Ovary (tissue), 9 donors: Measurements from ENCODE around the gene GPC3. TPM values are rescaled to one million over a fixed set of nuclear protein-coding genes. Genes with fewer than 3 reads are reported as not detected.

Source experiments
- DNase-seq, 5 donors: peaks; one replicate each; pipeline ENCODE4 v3.0.0-alpha.2; 2019 to 2020
- H3K27ac ChIP-seq, 2 donors: fragments of 200-600 bp; one replicate each; pipeline versions ENCODE4 v1.5.1 to v1.8.0; 2019 to 2022
- H3K27me3 ChIP-seq: fragments of 200-600 bp; one replicate; pipeline ENCODE4 v1.8.0; 2022
- H3K36me3 ChIP-seq: fragments of 200-600 bp; sonication (generic); one replicate; pipeline ENCODE4 v1.5.1; 2019
- H3K4me1 ChIP-seq: one replicate; pipeline ENCODE4 v1.8.1; 2013; ENCODE audit warnings: mild to moderate bottlenecking, moderate library complexity; ENCODE audit not compliant: insufficient read depth
- H3K4me3 ChIP-seq: fragments of 200-600 bp; sonication (generic); one replicate; pipeline ENCODE4 v1.5.1; 2017
- H3K9me3 ChIP-seq, 2 donors: fragments of 200-600 bp in 1 of 2; sonication (generic) in 1 of 2; one replicate each; pipeline versions ENCODE4 v1.5.1 to v1.8.1; 2013 to 2019; ENCODE audit warnings: mild to moderate bottlenecking in 1 of 2, moderate library complexity in 1 of 2
- CTCF ChIP-seq, 3 donors: fragments of 450-650 bp in 2 of 3; fragments of 200-600 bp in 1 of 3; IDR thresholded peaks; one replicate each; pipeline versions ENCODE4 v1.5.1 to v1.8.0; 2016 to 2022; ENCODE audit warnings: antibody characterized with exemption in 3 of 3, mild to moderate bottlenecking in 1 of 3
- EP300 ChIP-seq: sonication (generic); formaldehyde crosslinking; IDR thresholded peaks from one replicate; pipeline ENCODE4 v1.6.1; 2017; ENCODE audit warnings: antibody characterized with exemption
- POLR2A ChIP-seq: fragments of 450-650 bp; IDR thresholded peaks from one replicate; pipeline ENCODE4 v1.6.1; 2017; ENCODE audit warnings: antibody characterized with exemption, mild to moderate bottlenecking, moderate library complexity
- WGBS, 3 donors: extraction: QIAGEN DNeasy Blood & Tissue Kit in 1 of 3; methylation state at CpG; one replicate each; pipeline versions ENCODE4 v1.1.5 to v1.1.7; 2013 to 2017; 5-methylcytosine and 5-hydroxymethylcytosine counted together
- intact Hi-C, 4 donors: fragments of 100-400 bp; cut with DNase I; formaldehyde crosslinking; loops; one replicate each; pipeline versions ENCODE4 v1.11.0 to v1.15.1; 2022 to 2023
- polyA plus RNA-seq, 2 donors: library from polyadenylated mRNA; stranded (reverse); fragments of 200-250 nt in 1 of 2; fragments of 350-450 nt in 1 of 2; fragmentation: Illumina TruSeq in 1 of 2; extraction: RNeasy Lipid Tissue Mini Kit (QIAGEN cat#74804) in 1 of 2; gene quantifications; one replicate each; pipeline ENCODE4 v1.2.3, GENCODE V29; 2013 to 2014
- total RNA-seq, 7 donors: library from RNA; depleted of rRNA in 2 of 7; stranded (reverse); fragments of >200 nt in 2 of 7; fragmentation: NEBNext Ultra II Directional in 3 of 7; extraction: Animal tissue kit (Norgen Biotek cat#: 25700) in 3 of 7; gene quantifications; one replicate each; pipeline versions ENCODE4 v1.1.0 to v1.2.4, GENCODE V29; 2016 to 2023
- donor health status: DM: no; HTN: no; CAD: no; lungs with moderate emphysema.
- donor health status: DM: no; HTN: no; CAD: no.
- donor health status: Bipolar disorder and iron deficiency.
- donor health status: DM: yes; HTN: yes; CAD: no.
- donor health status: DM: no; HTN: no; CAD: no.
- donor health status: DM: yes; HTN: yes; CAD: no.

GPC3 gene
- total and polyA plus RNA-seq, 9 donors, result 4.5 to 91.8 (median 12.1) TPM

GRCh38 chrX:133854290-133854689, 131.1 kb downstream of the GPC3 start:
- intact Hi-C loops, result no loop called here
- H3K4me3 ChIP-seq, result no peak overlapping the region
- no peaks in the 10 kb centered on the region for H3K4me1 ChIP-seq
- no peaks in the 10 kb centered on the region for H3K27me3 ChIP-seq
- no peak overlapping the region for H3K27ac ChIP-seq
- no peaks in the 10 kb centered on the region for H3K36me3 ChIP-seq
- H3K9me3 ChIP-seq, result no peaks in the 10 kb centered on the region
- no peak for DNase-seq
- 74 to 84% (median 83%) methylated on average over 2 of the region's 2 CpGs for WGBS, 3 donors
- TF ChIP-seq POLR2A (no peak), CTCF (IDR thresholded peaks at IDR 0.05) (no peak), EP300 (no peak)

- no peak for DNase-seq
- intact Hi-C loops, result no loop called here
- no peak overlapping the region for H3K27ac ChIP-seq
- no peak overlapping the region for H3K4me3 ChIP-seq
- 48 to 54% (median 52%) methylated on average over 2 of the region's 2 CpGs for WGBS, 3 donors
- H3K36me3 ChIP-seq, result no peaks in the 10 kb centered on the region
- no peak for TF ChIP-seq CTCF (IDR thresholded peaks at IDR 0.05)
- TF ChIP-seq EP300, result no peak
- TF ChIP-seq POLR2A, result no peak
- H3K27me3 ChIP-seq, result no peaks in the 10 kb centered on the region
- no peaks in the 10 kb centered on the region for H3K9me3 ChIP-seq
- H3K4me1 ChIP-seq, result no peaks in the 10 kb centered on the region
Observed at GRCh38 chrX:133852837-133853356, 132.5 kb downstream of the GPC3 start.

- TF ChIP-seq EP300 (no peak), POLR2A (no peak), CTCF (IDR thresholded peaks at IDR 0.05) (no peak)
- no peaks in the 10 kb centered on the region for H3K9me3 ChIP-seq
- H3K4me3 ChIP-seq, result no peak overlapping the region
- H3K36me3 ChIP-seq, result no peaks in the 10 kb centered on the region
- intact Hi-C loops, result no loop called here
- H3K4me1 ChIP-seq, result no peaks in the 10 kb centered on the region
- DNase-seq, result no peak
- H3K27ac ChIP-seq, result no peak overlapping the region
- H3K27me3 ChIP-seq, result no peaks in the 10 kb centered on the region
- 29 to 32% (median 32%) methylated on average over 3 of the region's 3 CpGs for WGBS, 3 donors
Observed at GRCh38 chrX:133852401-133852800, 133.0 kb downstream of the GPC3 start.

- no peak overlapping the region for H3K4me3 ChIP-seq
- no peaks in the 10 kb centered on the region for H3K9me3 ChIP-seq
- WGBS, 3 donors, result 79 to 88% (median 83%) methylated on average over 2 of the region's 2 CpGs
- no peak overlapping the region for H3K27ac ChIP-seq
- H3K36me3 ChIP-seq, result no peaks in the 10 kb centered on the region
- no peaks in the 10 kb centered on the region for H3K4me1 ChIP-seq
- intact Hi-C loops, result no loop called here
- TF ChIP-seq POLR2A (no peak), CTCF (IDR thresholded peaks at IDR 0.05) (no peak), EP300 (no peak)
- H3K27me3 ChIP-seq, result no peaks in the 10 kb centered on the region
- DNase-seq, result no peak
Observed at GRCh38 chrX:133850399-133850798, 135.0 kb downstream of the GPC3 start.
